GM18519 (cell line): ENCODE data around the gene SEC14L6.

Experiments
- ATAC-seq: cut with Tn5 transposase; IDR thresholded peaks from one replicate; pipeline ENCODE4 v1.9.1; 2021; ENCODE audit warnings: mild to moderate bottlenecking, moderate library complexity; ENCODE audit not compliant: unreplicated experiment, low FRiP score

The SEC14L6 gene

GRCh38 chr22:30538280-30538679, 8.3 kb downstream of the SEC14L6 start:
- ATAC-seq: no peak

GRCh38 chr22:30537083-30537731, 9.3 kb downstream of the SEC14L6 start:
- ATAC-seq: no peak

GRCh38 chr22:30535182-30535581, 11.4 kb downstream of the SEC14L6 start:
- ATAC-seq: no peak

DNA sequence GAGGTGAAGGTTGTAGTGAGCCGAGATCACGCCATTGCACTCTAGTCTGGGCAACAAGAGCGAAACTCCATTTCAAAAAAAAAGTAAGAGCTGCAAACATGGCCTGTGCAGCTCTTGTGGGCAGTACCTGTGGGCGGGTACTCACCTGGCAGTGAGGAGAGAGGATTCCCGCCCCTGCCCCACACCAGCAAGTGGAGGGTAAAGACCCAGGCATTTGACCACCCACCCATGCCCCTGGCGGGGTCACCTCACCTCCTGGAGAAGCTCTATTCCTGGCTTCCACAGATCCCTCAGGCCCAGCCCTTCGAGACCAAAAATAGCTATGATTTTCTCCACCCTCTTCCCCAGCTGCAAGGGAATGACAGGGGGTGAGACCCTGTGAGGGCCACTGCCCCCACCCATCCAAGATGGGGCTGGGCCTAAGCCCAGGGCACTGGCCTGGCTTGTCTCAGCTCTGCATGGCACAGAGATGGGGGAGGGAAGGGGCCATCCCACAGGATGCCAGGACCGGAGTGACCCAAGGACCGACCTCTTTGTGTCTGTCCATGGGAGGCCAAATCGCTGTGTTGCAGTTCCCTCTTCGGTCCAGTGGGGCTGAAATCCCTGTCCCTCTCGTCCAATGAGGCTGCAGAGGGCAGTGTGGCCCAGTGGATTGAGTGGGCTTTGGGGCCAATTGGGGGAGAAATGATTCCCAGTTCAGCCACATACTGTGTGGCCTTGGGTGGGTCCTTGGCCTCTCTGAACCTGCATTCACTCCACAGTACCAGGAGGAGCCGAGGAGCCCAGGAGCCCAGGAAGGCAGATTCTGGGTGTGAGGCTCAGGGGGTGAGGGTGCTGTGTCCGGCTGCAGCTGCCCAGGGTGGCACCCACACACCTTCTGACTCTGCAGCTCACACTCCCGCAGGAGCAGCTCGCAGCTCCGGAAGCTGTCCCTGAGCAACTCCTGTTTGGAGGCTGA, 14.6 kb downstream of the SEC14L6 start:
- ATAC-seq: no peak

- ATAC-seq: no peak
These were observed 19.9 kb downstream of the SEC14L6 start for GRCh38 chr22:30526656-30527055.

DNA sequence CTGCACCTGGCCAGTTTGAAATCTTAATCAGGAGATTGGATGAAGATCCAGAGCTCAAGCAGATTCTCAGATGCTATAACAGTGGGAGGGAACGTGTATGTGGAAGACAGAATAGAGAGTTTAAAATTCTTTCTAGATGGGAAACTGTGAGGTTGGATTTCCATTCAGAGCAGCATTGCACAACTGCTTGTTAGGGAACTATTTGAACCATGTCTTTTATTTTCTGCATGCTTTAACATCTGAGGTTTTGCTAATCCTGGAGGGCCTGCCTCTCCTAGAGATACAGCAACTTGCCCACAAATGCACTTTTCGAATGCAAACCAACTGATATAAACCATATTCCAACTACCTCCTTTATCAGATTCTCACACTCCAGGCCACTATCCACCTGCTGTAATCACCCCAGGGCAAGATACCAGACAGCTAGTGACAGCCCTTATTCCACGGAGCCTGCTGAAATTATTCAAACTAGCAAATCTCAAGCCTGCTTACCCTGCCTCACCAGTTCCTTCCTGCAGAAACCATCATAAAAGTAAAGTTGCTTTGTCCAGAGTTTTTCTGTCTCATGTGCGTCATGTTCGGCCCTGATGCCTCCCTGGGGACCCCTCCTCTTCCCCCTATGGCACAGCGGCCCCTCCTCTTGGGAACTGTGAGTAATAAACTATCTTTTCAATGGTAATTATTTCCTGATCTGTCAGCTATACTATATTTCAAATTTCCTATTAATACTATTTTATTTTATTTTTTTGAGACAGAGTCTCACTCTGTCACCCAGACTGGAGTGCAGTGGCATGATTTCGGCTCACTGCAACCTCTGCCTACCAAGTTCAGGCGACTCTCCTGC, 22.7 kb downstream of the SEC14L6 start:
- no peak for ATAC-seq

GRCh38 chr22:30521368-30522156, 25.0 kb downstream of the SEC14L6 start:
- ATAC-seq: no peak

- ATAC-seq: no peak
These were observed 26.6 kb downstream of the SEC14L6 start for GRCh38 chr22:30519842-30520425.

DNA sequence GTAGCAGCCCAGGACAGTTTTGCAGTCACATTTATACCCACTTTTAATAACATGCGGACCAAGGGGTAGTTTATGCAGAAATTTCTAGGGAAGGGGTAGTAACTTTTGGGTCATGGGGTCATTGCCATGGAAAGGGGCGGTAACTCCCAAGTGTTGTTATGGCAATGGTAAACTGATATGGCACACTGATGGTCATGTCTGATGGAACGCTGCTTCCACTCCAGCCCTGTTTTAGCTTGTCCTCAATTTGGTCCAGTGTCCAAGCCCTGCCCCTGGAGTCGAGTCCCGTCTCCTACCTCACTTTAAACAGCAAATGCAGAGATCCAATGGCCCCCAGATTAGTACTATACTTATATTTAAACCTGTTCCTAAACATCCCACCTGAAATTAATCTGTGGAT, 29.8 kb downstream of the SEC14L6 start:
- ATAC-seq: no peak

DNA sequence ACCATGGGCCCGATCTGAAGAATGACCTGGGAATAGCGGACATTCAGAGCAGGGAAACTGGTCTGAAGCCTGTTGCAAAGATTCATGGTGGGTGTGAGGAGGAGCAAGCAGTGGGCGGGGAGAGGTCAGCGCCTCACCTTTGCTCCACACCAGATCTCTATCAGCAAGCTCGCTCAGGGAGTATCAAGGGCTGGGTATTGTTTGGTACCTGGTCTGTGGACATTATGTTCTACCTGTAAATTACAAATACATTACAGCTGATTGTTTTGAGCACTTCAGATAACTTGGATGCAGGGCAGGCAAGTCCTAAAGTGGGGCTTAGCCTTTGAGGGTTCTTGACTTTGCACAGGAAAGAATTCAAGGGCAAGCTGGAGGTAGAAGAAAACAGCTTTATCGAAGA, 30.3 kb downstream of the SEC14L6 start:
- ATAC-seq: no peak

DNA sequence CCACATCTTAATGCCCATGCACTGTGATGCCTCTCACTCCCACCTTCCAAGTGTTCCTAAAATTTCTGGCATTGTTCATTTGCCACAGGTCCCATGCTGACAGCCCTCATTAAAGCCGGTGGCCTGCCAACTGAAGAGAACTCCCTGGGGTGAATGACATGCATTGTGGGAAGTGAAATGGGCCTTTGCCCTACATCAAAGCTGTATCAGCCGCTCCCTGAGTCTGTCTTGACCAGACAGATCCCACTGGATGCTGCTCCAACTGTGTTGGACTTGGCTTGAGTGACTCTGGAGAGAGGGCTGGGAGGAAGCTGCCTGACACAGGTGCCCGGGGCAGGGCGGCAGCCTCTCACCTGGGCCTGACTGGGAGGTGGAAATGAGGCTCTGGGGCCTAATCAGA, 32.3 kb downstream of the SEC14L6 start:
- ATAC-seq: no peak

GRCh38 chr22:30513462-30513861, 33.1 kb downstream of the SEC14L6 start:
- ATAC-seq: no peak

- no peak for ATAC-seq
These were observed 34.6 kb downstream of the SEC14L6 start for GRCh38 chr22:30511911-30512310.

GRCh38 chr22:30511109-30511508, 35.4 kb downstream of the SEC14L6 start:
- no peak for ATAC-seq

DNA sequence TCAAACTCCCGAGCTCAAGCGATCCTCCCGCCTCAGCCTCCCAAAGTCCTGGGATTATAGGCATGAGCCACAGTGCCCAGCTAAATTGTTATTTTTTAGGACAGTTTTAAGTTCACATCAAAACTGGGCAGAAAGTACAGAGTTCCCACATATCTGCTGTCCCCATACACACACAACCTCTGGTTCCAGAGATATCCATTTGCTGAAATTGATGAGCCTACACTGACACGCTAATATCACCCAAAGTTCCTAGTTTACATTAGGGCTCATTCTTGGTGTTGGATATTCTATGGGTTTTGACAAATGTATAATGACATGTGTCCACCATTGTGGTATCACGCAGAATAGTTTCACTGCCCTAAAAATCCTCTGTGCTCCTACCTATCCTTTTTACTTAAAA, 38.3 kb downstream of the SEC14L6 start:
- no peak for ATAC-seq

GRCh38 chr22:30507670-30508069, 38.9 kb downstream of the SEC14L6 start:
- ATAC-seq: no peak

DNA sequence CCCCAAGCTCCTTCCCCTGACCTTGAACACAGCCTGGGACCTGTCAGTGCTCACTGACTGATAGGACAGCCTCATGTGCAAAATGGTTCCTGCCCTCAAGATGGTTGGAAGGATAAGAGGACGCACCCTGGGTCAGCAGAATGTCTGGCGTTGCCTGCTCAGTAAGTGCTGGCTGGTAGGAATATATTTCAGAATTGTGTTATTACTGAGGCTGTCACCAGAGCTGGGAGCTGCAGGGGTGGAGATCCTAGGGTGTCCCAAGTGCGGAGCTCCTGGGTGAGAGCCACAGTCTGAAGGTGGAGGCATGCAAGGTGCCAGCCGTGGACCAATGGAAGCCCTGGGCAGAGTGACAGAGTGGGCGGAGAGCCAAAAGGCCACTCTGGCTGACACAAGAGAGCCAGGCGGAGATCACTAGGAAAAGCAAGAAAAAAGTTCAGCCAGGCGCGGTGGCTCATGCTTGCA, 40.0 kb downstream of the SEC14L6 start:
- ATAC-seq: no peak

GRCh38 chr22:30503551-30503950, 43.0 kb downstream of the SEC14L6 start:
- no peak for ATAC-seq

GRCh38 chr22:30502911-30503310, 43.6 kb downstream of the SEC14L6 start:
- no peak for ATAC-seq

DNA sequence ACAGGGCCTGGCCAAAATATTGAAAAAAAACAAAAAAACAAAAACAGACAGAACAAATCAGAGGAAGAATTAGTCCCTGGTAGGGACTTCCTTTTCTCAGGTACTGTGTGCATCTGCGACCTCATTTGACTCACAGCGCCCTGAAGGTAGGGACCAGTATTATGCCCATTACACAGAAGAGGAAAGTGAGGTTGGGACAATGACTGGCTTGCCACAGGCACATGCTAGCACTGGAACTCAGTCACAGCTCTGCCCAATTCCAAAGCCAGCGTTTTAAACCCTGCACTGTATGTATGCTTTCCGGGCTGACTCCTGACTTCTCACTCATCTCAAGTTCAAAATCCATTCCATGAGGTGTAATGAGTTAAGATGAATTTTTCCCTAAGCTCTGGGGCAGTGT, 44.4 kb downstream of the SEC14L6 start:
- no peak for ATAC-seq
